CD4-positive, alpha-beta memory T cell (primary cell): ENCODE data around the gene DMRTA2. TPM values are rescaled to one million over a fixed set of nuclear protein-coding genes. Genes with fewer than 3 reads are reported as not detected.

Source experiments
- CTCF ChIA-PET: fragments of 350-600 bp; sonication (Branson Sonifier 250); formaldehyde crosslinking; loops from one replicate; lab custom pipeline; 2021; ENCODE audit warnings: inconsistent platforms; ENCODE audit not compliant: partially characterized antibody; lab: Charles Lee
- POLR2A ChIA-PET: fragments of 350-600 bp; sonication (Branson Sonifier 250); formaldehyde crosslinking; loops from one replicate; lab custom pipeline; 2021; ENCODE audit not compliant: partially characterized antibody; lab: Charles Lee
- DNase-seq, 5 donors: peaks; one replicate each; pipeline versions ENCODE4 v3.0.0 to v3.0.0-alpha.2; 2020 to 2022; ENCODE audit warnings: mixed read lengths in 1 of 5
- H3K27ac ChIP-seq: one replicate; pipeline ENCODE4 v1.7.0; 2013; ENCODE audit warnings: low read depth, low read length
- H3K27me3 ChIP-seq: 2 replicates; pipeline ENCODE4 v1.7.0; 2013; ENCODE audit warnings: mild to moderate bottlenecking, low read length, moderate library complexity; ENCODE audit not compliant: insufficient read depth
- H3K36me3 ChIP-seq: 2 replicates; pipeline ENCODE4 v1.7.0; 2013; ENCODE audit warnings: mild to moderate bottlenecking, low read length, moderate library complexity; ENCODE audit not compliant: insufficient read depth
- H3K4me1 ChIP-seq: 2 replicates; pipeline ENCODE4 v1.7.0; 2013; ENCODE audit warnings: mild to moderate bottlenecking, low read length, moderate library complexity; ENCODE audit not compliant: insufficient read depth
- H3K4me3 ChIP-seq, 2 donors: one replicate each; pipeline ENCODE4 v1.7.0; 2013; ENCODE audit warnings: low read length in 2 of 2, mild to moderate bottlenecking in 1 of 2
- H3K9me3 ChIP-seq, 2 donors: one replicate each; pipeline ENCODE4 v1.7.0; 2013; ENCODE audit warnings: low read length in 2 of 2, control low read depth in 1 of 2; ENCODE audit not compliant: control insufficient read depth in 1 of 2
- H3K27ac Mint-ChIP-seq, 7 donors: one replicate each; pipeline ENCODE4 v1.8.0; 2020 to 2021; ENCODE audit warnings: mixed read lengths in 7 of 7, mild to moderate bottlenecking in 6 of 7, inconsistent platforms in 3 of 7, moderate library complexity in 3 of 7
- H3K27me3 Mint-ChIP-seq, 2 donors: one replicate each; pipeline ENCODE4 v1.8.0; 2020 to 2021; ENCODE audit warnings: mixed read lengths in 2 of 2
- H3K36me3 Mint-ChIP-seq, 2 donors: one replicate each; pipeline ENCODE4 v1.8.0; 2020 to 2021; ENCODE audit warnings: mixed read lengths in 2 of 2, inconsistent platforms in 1 of 2, mild to moderate bottlenecking in 1 of 2
- H3K4me1 Mint-ChIP-seq, 4 donors: one replicate each; pipeline ENCODE4 v1.8.0; 2020 to 2021; ENCODE audit warnings: mixed read lengths in 4 of 4, mild to moderate bottlenecking in 1 of 4
- H3K4me3 Mint-ChIP-seq, 8 donors: one replicate each; pipeline ENCODE4 v1.8.0; 2020 to 2021; ENCODE audit warnings: mixed read lengths in 8 of 8, mild to moderate bottlenecking in 7 of 8, moderate library complexity in 6 of 8, inconsistent platforms in 3 of 8
- H3K9me3 Mint-ChIP-seq, 8 donors: one replicate each; pipeline ENCODE4 v1.8.0; 2020 to 2021; ENCODE audit warnings: mixed read lengths in 8 of 8, mild to moderate bottlenecking in 5 of 8, inconsistent platforms in 3 of 8, moderate library complexity in 1 of 8
- intact Hi-C: fragments of 100-400 bp; cut with micrococcal nuclease; formaldehyde crosslinking; loops from one replicate; pipeline ENCODE4 v1.15.1; 2023
- polyA plus RNA-seq, 2 donors: library from polyadenylated mRNA; unstranded; fragments of 300-500 nt; fragmentation: Illumina TruSeq; gene quantifications; one replicate each; pipeline ENCODE4 v1.2.3, GENCODE V29; 2021
- total RNA-seq, 2 experiments: library from RNA; stranded (reverse); gene quantifications; one replicate each; pipeline ENCODE4 v1.2.3, GENCODE V29; 2021

DMRTA2 gene
- total and polyA plus RNA-seq, 4 experiments from 2014 or later, result not detected

- Histone ChIP-seq H3K27me3 (peaks cover 34% of the 10 kb centered on the region), H3K9me3 (no peaks in the 10 kb centered on the region), H3K27ac (no peak overlapping the region), H3K4me3 (no peak overlapping the region), H3K4me1 (peaks cover 16% of the 10 kb centered on the region), H3K36me3 (no peaks in the 10 kb centered on the region)
- H3K4me1 Mint-ChIP-seq, result peaks cover 25 to 60% (median 46%) of the 10 kb centered on the region in 4 donors
- H3K4me3 Mint-ChIP-seq, result peak overlapping the region in 5 of 8 donors; percentile 3 to 75 (median 61)
- POLR2A ChIA-PET, result no interaction called here
- H3K36me3 Mint-ChIP-seq, result peaks cover 0 to 3% of the 10 kb centered on the region in 2 donors
- intact Hi-C loops, result no loop called here
- peaks cover 51 to 59% of the 10 kb centered on the region in 2 donors for H3K27me3 Mint-ChIP-seq
- CTCF ChIA-PET, result no interaction called here
- H3K27ac Mint-ChIP-seq, result peak overlapping the region in 1 of 7 donors; percentile 59
- peaks cover 0 to 4% (median under 1%) of the 10 kb centered on the region in 8 donors for H3K9me3 Mint-ChIP-seq
- no peak for DNase-seq
These were observed 3.9 kb downstream of the DMRTA2 start for GRCh38 chr1:50419192-50419906.

GRCh38 chr1:50418600-50419109, 4.6 kb downstream of the DMRTA2 start:
- Mint-ChIP-seq H3K36me3 (no peaks in the 10 kb centered on the region), H3K27ac (no peak overlapping the region), H3K4me1 (peaks cover 23 to 53% (median 41%) of the 10 kb centered on the region in 4 donors), H3K4me3 (peak overlapping the region in 2 of 8 donors; percentile 30 to 39), H3K27me3 (peaks cover 52 to 61% of the 10 kb centered on the region in 2 donors), H3K9me3 (peaks cover 0 to 7% (median 2%) of the 10 kb centered on the region in 8 donors)
- Histone ChIP-seq H3K4me3 (no peak overlapping the region), H3K4me1 (peaks cover 14% of the 10 kb centered on the region), H3K27me3 (peaks cover 32% of the 10 kb centered on the region), H3K9me3 (no peaks in the 10 kb centered on the region), H3K36me3 (no peaks in the 10 kb centered on the region), H3K27ac (no peak overlapping the region)
- POLR2A ChIA-PET, result no interaction called here
- CTCF ChIA-PET, result no interaction called here
- intact Hi-C loops, result no loop called here
- DNase-seq, result no peak

GRCh38 chr1:50417946-50418599, 5.2 kb downstream of the DMRTA2 start:
- no peaks in the 10 kb centered on the region for H3K36me3 Mint-ChIP-seq
- POLR2A ChIA-PET, result no interaction called here
- H3K4me1 Mint-ChIP-seq, result peaks cover 23 to 47% (median 37%) of the 10 kb centered on the region in 4 donors
- no peaks in the 10 kb centered on the region for H3K36me3 ChIP-seq
- H3K9me3 ChIP-seq, result no peaks in the 10 kb centered on the region
- no peak overlapping the region for H3K27ac Mint-ChIP-seq
- H3K4me3 ChIP-seq, result no peak overlapping the region
- peak overlapping the region in 3 of 8 donors; percentile 17 to 42 (median 30) for H3K4me3 Mint-ChIP-seq
- peaks cover 0 to 8% (median 4%) of the 10 kb centered on the region in 8 donors for H3K9me3 Mint-ChIP-seq
- H3K27ac ChIP-seq, result no peak overlapping the region
- H3K27me3 Mint-ChIP-seq, result peaks cover 55 to 62% of the 10 kb centered on the region in 2 donors
- peaks cover 32% of the 10 kb centered on the region for H3K27me3 ChIP-seq
- H3K4me1 ChIP-seq, result peaks cover 8% of the 10 kb centered on the region
- intact Hi-C loops, result no loop called here
- CTCF ChIA-PET, result no interaction called here
- no peak for DNase-seq

DNA sequence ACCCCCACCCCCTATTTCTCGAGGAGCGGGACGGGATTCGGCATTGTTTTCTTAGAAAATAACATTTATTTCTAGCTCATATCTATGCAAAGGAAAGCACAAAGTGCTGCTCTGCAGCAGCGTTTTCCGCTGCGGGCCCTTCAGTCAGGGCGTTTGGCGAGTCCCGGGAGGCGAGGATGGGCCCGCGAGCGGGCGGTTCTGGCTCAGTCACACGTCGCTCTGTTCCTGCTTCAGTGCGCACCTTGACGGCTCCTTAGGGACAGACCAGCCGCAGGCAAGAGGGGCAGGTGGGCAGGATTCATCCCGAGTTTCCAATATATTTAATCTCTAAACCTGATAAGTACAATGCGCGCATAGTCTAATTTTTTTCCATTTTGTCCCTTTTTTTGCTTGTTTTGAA, 5.7 kb downstream of the DMRTA2 start:
- DNase-seq, result no peak
- Mint-ChIP-seq H3K36me3 (no peaks in the 10 kb centered on the region), H3K9me3 (peaks cover 0 to 13% (median 5%) of the 10 kb centered on the region in 8 donors), H3K4me1 (peaks cover 23 to 42% (median 32%) of the 10 kb centered on the region in 4 donors), H3K27me3 (peaks cover 54 to 60% of the 10 kb centered on the region in 2 donors), H3K4me3 (peak overlapping the region in 2 of 8 donors; percentile 3 to 16), H3K27ac (no peak overlapping the region)
- H3K36me3 ChIP-seq, result no peaks in the 10 kb centered on the region
- no peak overlapping the region for H3K27ac ChIP-seq
- ChIA-PET POLR2A (no interaction called here), CTCF (no interaction called here)
- no peak overlapping the region for H3K4me3 ChIP-seq
- H3K27me3 ChIP-seq, result peaks cover 30% of the 10 kb centered on the region
- no peaks in the 10 kb centered on the region for H3K9me3 ChIP-seq
- intact Hi-C loops, result no loop called here
- H3K4me1 ChIP-seq, result peaks cover 4% of the 10 kb centered on the region

GRCh38 chr1:50416553-50417453, 6.4 kb downstream of the DMRTA2 start:
- peak overlapping the region in 3 of 8 donors; percentile 13 to 63 (median 31) for H3K4me3 Mint-ChIP-seq
- intact Hi-C loops, result no loop called here
- no peak for DNase-seq

GRCh38 chr1:50416150-50416527, 7.1 kb downstream of the DMRTA2 start:
- Histone ChIP-seq H3K36me3 (no peaks in the 10 kb centered on the region), H3K4me3 (no peak overlapping the region), H3K9me3 (no peaks in the 10 kb centered on the region), H3K27ac (no peak overlapping the region), H3K4me1 (peaks cover 4% of the 10 kb centered on the region), H3K27me3 (peaks cover 19% of the 10 kb centered on the region)
- ChIA-PET POLR2A (no interaction called here), CTCF (no interaction called here)
- Mint-ChIP-seq H3K4me1 (peaks cover 14 to 30% (median 25%) of the 10 kb centered on the region in 4 donors), H3K36me3 (no peaks in the 10 kb centered on the region), H3K27me3 (peaks cover 48 to 50% of the 10 kb centered on the region in 2 donors), H3K27ac (no peak overlapping the region), H3K4me3 (peak overlapping the region in 1 of 8 donors; percentile 63), H3K9me3 (peaks cover 0 to 16% (median 5%) of the 10 kb centered on the region in 8 donors)
- DNase-seq, result no peak
- intact Hi-C loops, result no loop called here

More at GRCh38 chr1:50416553-50417453, 6.4 kb downstream of the DMRTA2 start:
- H3K9me3 ChIP-seq, result no peaks in the 10 kb centered on the region
- H3K27me3 Mint-ChIP-seq, result peaks cover 52 to 53% of the 10 kb centered on the region in 2 donors
- peaks cover 17 to 35% (median 26%) of the 10 kb centered on the region in 4 donors for H3K4me1 Mint-ChIP-seq
- peaks cover 0 to 16% (median 5%) of the 10 kb centered on the region in 8 donors for H3K9me3 Mint-ChIP-seq
- H3K27ac ChIP-seq, result no peak overlapping the region
- POLR2A ChIA-PET, result no interaction called here
- no peaks in the 10 kb centered on the region for H3K36me3 Mint-ChIP-seq
- peaks cover 4% of the 10 kb centered on the region for H3K4me1 ChIP-seq
- no peak overlapping the region for H3K4me3 ChIP-seq
- no peak overlapping the region for H3K27ac Mint-ChIP-seq
- no peaks in the 10 kb centered on the region for H3K36me3 ChIP-seq
- peaks cover 23% of the 10 kb centered on the region for H3K27me3 ChIP-seq
- CTCF ChIA-PET, result no interaction called here
